D721Med (cell line): ENCODE results near the gene EIF2D.
"Not testable (repeated sequence)": the region's sequence is repeated elsewhere in the genome, so short reads cannot be mapped to it uniquely, and the experiment has no call there.

ENCODE experiments used
- DNase-seq: peaks from one replicate; pipeline ENCODE4 v3.0.0; 2011; ENCODE audit warnings: low spot score; ENCODE audit not compliant: insufficient read length
- FAIRE-seq: peaks from 2 replicates; lab custom pipeline; 2011; peaks lifted over from hg19 to GRCh38; lab: Jason Lieb, UNC
- TF ChIP-seq, protein P1 (sequence below): IDR thresholded peaks from 2 replicates; pipeline ENCODE4 v1.5.1; 2012; ENCODE audit warnings: mild to moderate bottlenecking, control low read depth; ENCODE audit not compliant: insufficient read depth; ENCODE audit errors: missing control alignments

Gene EIF2D

DNA sequence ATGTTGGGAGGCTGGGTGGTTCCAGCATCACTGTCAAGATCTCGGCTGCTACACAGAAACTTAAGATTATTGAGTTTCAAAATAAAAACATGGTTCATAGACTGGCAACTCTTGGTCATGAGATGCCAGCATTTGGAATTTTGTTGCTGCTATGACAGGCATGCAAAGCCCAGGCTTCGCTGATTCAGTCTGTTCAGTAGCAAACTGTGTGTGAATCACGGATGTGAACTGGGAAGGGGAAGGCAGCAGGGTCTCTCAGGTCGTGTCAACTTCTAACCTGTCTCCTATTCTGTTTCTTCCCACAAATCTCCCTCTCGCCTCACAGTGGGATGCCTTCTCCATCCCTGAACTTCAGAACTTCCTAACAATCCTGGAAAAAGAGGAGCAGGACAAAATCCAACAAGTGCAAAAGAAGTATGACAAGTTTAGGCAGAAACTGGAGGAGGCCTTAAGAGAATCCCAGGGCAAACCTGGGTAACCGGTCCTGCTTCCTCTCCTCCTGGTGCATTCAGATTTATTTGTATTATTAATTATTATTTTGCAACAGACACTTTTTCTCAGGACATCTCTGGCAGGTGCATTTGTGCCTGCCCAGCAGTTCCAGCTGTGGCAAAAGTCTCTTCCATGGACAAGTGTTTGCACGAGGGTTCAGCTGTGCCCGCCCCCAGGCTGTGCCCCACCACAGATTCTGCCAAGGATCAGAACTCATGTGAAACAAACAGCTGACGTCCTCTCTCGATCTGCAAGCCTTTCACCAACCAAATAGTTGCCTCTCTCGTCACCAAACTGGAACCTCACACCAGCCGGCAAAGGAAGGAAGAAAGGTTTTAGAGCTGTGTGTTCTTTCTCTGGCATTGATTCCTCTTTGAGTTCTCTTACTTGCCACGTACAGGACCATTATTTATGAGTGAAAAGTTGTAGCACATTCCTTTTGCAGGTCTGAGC, 25.5 kb downstream of the EIF2D start:
- DNase-seq, result no peak
- TF ChIP-seq, protein P1, sequence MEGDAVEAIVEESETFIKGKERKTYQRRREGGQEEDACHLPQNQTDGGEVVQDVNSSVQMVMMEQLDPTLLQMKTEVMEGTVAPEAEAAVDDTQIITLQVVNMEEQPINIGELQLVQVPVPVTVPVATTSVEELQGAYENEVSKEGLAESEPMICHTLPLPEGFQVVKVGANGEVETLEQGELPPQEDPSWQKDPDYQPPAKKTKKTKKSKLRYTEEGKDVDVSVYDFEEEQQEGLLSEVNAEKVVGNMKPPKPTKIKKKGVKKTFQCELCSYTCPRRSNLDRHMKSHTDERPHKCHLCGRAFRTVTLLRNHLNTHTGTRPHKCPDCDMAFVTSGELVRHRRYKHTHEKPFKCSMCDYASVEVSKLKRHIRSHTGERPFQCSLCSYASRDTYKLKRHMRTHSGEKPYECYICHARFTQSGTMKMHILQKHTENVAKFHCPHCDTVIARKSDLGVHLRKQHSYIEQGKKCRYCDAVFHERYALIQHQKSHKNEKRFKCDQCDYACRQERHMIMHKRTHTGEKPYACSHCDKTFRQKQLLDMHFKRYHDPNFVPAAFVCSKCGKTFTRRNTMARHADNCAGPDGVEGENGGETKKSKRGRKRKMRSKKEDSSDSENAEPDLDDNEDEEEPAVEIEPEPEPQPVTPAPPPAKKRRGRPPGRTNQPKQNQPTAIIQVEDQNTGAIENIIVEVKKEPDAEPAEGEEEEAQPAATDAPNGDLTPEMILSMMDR, result no peak
- FAIRE-seq, result no peak

DNA sequence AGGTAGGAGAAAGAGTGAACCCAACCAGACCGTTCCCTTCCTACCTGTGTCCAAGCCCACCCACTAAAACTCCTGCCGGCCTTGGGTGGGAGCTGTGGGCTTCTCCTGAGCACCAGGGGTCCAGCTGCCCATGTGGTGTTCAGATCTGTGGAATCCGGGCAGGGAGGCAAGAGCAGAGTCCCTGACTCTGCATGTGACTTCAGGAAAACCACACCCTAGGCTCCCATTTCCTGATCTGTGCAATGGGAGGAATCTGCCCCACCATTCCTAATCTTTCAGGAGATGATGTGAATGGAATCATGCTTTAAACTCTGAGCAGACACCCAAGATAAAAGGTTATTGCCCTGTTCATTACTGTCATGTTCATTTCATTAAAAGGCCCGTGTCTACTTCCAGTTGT, 27.6 kb downstream of the EIF2D start:
- TF ChIP-seq, protein P1, result no peak
- DNase-seq, result no peak
- FAIRE-seq, result no peak

DNA sequence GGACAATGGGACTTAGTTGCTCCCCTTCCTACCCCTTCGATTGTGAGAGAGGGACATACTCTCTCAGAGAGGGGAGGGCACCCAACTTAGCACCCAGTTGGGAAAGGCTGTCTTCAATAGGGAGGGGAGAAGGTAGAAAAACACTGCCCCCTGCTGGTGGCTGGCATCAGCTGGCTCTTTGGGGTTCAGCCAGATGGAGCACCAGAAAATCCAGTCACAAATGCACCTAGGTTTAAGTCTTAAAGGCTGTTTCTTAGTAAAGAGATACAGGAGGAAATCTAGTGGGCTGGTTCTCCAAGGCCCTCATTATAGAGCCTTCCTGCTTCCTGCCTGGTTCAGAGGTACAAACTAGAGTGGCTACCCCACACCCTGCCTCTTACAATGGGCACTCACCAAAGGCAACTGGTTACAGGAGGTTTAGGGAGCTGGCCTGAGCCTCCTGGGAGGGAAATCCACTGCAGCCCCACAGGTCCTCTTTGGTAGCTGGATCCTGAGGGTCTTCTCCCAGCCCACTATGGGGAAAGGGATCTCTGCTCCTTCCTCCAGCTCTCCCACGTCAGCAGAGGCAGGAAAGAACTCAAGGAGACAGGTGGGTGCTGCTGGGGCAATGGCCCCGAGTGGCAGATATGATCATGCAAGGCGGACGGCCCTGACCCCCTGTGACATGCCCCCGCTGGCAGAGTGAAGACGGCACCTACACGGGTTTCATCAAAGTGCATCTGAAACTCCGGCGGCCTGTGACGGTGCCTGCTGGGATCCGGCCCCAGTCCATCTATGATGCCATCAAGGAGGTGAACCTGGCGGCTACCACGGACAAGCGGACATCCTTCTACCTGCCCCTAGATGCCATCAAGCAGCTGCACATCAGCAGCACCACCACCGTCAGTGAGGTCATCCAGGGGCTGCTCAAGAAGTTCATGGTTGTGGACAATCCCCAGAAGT, 28.3 kb downstream of the EIF2D start:
- FAIRE-seq, result no peak

DNA sequence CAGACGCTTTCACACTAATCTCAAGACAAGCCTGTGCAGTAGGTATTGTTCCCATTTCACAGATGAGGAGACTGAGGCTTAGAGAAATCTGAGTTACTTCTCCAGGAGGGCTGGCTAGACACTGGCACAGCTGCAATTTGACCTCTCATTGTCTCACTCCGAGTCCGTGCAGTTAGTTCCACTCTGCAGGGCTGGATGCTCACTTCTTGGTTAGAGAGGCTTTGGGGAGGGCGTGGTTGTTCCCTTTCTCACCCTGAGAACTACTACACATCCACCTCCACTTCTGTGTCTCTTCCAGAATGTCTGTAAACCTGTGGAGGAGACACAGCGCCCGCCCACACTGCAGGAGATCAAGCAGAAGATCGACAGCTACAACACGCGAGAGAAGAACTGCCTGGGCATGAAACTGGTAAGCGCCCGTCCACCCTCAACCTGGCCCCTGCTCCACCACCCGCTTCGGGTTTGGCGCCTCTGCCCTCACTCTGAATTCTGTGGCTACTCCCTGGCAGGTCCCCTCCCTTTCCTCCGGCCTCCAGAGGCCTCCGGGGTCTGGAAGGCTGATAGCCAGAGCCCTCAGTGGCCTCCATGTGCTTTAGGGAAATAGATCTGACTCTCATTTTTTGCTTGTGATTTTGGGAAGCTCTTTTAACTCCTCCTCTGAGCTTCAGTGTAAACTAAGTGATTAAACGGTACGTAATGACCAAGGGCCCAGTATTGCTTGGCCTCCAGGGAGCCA, 29.1 kb downstream of the EIF2D start:
- TF ChIP-seq, protein P1, result no peak
- DNase-seq, result no peak
- no peak for FAIRE-seq

More for the DNA sequence above, 28.3 kb downstream of the EIF2D start:
- peak; percentile 78 for DNase-seq
- TF ChIP-seq, protein P1, result peak; percentile 97

DNA sequence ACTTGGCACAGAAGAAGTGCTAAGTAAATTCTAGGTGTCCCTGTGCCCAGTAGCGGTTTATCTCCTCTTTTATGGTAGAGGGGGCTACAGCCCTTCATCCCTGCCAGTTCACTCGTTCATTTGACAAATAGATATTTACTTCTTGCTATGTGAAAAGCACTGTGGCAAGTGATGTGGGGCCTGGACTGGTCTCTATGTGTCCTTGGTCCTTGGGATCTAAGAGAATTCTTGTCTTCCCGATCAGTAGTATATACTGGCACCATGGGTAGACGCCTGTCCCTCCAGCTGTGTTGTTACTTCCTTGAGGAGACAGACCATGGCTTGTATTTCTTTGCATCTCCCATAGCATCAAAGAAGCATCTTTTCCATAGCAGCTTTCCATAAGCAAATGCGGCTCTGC, 29.7 kb downstream of the EIF2D start:
- no peak for DNase-seq
- no peak for FAIRE-seq
- TF ChIP-seq, protein P1, result no peak

DNA sequence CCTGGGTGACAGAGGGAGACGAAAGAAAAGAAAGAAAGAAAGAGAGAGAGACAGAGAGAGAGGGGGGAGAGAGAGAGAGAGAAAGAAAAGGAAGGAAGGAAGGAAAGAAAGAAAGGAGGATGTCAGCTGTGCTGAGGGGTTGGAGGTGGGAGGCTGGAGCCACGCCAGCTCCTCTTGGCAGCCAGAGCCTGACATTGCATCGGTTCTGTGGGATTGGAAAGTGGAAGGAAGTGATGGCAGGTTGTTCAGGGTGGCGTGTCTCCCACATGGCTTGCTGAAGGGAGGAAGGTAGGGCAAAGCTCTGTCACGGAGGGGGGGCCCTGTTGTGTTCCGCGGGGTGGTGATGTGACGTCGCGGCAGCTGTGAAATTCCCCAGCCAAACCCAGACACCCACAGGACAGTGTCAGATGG, 30.7 kb downstream of the EIF2D start:
- no peak for FAIRE-seq
- TF ChIP-seq, protein P1, result no peak

DNA sequence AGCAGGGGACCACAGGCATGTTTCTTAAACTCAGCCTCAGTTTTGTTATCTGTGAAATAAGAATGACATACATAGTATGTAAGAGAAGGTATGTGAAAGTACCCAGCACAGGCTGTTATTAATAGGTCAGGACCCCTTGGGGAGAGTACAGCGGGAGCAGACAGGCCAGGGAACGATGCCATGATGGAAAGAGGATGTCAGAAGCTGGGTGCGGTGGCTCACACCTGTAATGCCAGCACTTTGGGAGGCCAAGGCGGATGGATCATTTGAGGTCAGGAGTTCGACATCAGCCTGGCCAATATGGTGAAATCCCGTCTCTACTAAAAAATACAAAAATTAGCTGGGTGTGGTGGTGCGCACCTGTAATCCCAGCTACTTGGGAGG, 31.2 kb downstream of the EIF2D start:
- FAIRE-seq, DNase-seq: not testable (repeated sequence)

More for the DNA sequence above, 30.7 kb downstream of the EIF2D start:
- DNase-seq, result no peak
